Activated CD4-positive, alpha-beta T cell treated with anti-CD3 and anti-CD28 coated beads, Interleukin-2, amount 50 U/mL, for 4 hours (primary cell): Measurements from ENCODE around the gene DNAJC6.
A peak's percentile ranks its signal among the peaks of the same experiment; 100 is the strongest.
"Not testable (repeated sequence)": the region's sequence is repeated elsewhere in the genome, so short reads cannot be mapped to it uniquely, and the experiment has no call there.

Experiments
- DNase-seq, 2 experiments: peaks; one replicate each; pipeline ENCODE4 v3.0.0-alpha.2; 2020

Gene DNAJC6

GRCh38 chr1:65309304-65310077 is at the start of gene DNAJC6:
Gene DNAJC6 (plus strand): TSS chr1:65309543. CDS start chr1:65309746, 203 bp downstream.
- peak; percentile 11 to 20 for DNase-seq

DNA sequence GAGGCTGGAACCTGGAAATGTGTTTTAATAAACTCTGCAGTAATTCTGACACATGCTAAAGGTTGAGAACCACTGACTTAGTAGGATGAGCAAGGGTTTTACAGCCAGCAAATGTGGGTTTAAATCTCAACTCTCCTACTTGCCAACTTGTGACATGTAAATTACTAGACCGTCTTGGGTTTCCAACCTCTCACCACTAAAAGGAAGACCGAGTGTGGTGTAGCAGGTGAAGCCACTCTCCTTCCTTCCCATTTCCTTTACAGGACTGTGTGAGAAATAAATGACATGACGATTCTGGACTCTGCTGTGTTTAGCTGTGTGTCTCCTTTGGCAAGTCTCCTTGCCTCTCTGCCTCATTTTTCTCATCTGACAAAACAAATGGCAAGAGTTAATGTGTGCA is 49.5 kb upstream of the DNAJC6 start:
- DNase-seq, result no peak

DNA sequence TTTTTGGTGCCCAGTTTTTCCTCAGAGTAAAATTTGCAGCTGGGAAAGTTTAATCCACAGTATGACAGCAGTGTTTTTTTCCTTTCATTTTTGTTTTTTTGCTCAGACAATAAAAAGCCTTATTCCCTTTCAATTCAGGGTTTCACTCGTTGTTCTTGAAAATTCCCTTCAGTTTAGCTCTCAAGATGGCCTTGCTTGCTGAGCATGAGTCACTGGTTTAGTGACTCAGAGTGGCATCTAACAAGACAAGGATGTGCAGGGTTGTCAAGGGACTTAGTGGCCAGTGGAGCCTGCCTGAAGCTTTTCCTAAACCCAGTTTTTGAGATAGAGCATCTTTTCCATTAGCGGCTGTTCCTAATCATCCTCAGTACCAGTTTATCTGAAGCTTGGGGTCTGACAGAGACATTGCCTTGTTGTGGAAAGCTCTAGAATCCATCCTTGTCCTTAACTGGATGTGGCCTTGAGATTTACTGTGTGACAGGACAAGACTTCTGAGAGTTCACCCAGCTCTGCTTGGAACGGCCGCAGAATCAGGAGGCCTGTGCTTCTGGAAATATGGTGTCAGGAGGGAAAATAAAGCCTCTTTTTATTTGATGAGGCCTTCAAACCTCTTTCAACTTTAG is 48.4 kb upstream of the DNAJC6 start:
- no peak for DNase-seq

DNA sequence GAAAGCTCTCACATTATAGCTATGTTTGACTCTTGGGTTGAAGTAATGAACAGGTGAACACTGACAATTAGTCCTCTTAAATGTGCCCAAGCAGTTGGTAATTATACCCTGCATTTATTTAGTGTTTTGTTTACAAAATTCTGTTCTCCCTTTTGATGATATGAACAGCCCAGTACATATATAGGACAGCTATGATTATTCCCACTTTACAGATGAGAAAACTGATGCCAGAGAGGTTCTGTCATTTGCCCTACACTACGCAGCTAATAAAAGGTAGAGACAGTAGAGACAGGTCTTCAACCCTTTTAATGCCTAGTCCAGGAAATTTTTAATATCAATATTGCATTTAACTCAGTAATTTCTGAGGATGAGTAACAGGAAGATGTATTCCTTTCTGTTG is 46.1 kb upstream of the DNAJC6 start:
- DNase-seq, result no peak

GRCh38 chr1:65264197-65264929 is 45.0 kb upstream of the DNAJC6 start:
- DNase-seq, result no peak

DNA sequence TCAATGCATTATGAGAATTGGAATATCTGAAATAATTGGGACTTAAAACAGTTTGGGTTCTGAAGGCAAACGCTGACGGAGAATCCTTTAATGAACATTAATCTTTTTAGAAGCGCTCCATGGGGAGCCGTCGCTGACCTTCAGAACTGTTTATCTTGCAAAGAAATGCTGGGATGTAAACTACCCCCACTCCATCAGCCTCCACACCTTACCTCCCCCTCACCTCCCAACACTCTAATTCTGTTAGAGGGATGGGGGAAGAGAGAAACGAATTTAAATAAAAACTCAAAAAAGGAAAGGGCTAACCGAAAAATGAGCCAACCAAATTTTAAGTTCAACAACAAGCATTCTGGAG is 44.1 kb upstream of the DNAJC6 start:
- DNase-seq, result no peak

DNA sequence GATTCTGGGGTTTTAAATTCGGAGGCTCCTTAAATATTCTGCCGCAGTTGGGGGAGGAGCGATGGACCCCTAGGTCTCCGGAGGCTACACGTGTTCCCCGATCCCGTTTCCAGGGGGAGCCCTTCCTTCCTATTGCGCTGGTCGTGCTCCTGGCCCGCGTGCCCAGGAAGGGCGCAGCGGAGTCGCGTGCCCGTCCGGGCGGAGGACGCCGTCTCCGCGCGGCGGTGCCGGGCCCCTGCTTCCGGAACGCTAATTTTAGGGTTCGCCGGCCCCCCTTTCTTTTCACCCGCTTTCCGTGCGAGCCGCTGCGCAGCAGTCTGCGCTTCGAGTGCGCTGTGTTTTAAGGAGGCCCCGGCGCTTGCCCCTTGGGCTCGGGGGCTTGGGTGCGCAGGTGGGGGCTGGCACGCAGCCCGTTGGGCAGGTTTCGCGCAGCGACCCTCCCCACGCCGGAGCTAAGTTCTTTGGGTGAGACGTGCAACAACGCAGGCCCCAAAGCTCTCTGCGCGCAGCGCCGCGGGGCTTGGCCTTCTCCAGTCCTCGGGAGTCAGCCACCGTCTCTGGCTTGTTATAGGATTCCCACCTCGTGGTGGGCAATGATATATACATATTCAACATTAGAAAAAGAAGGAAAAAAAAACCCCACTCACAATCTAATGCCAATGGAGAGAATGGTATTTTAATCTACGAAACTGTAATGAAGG is 43.5 kb upstream of the DNAJC6 start:
- peak; percentile 9 to 16 for DNase-seq

GRCh38 chr1:65266476-65266875 is 42.9 kb upstream of the DNAJC6 start:
- no peak for DNase-seq

DNA sequence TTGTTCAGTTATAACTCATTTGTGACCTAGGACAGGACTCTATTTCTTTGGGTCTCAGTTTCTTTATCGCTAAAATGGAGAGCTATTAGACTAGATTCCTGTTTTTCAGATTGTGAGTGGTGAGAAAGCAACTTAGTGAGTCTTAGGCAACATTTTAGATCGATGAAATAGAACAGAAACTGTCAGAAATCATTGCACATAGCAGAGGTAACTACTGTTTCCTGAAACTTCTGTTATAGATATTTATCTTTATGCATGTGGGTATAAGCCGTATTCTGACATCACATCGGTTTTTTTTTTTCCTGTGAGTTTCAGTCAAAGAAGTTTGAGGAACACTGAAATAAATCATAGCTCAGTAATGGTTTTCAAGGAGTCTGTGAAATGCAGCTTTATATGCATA is 42.1 kb upstream of the DNAJC6 start:
- no peak for DNase-seq

DNA sequence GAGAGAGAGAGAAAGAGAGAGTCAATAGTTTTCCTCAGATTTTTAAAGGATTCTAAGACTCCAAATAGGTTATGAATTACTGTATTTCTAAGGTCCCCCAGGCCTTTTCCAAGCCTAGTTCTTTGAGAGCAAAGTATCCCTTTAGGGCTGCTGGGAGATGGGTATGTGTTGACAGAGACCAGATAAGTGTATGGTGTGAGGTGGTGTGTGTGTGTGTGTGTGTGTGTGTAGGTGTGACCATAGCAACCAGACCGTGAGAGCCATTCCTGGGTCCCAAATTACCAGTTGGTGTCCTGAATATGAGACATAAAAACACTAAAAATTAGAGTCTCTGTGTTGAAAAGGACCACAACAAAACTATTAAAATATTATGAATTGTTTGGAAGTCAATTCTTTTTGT is 41.7 kb upstream of the DNAJC6 start:
- DNase-seq, result no peak

- DNase-seq, result no peak
Measured at GRCh38 chr1:65269612-65270011, 39.7 kb upstream of the DNAJC6 start.

GRCh38 chr1:65276197-65276939 is 33.0 kb upstream of the DNAJC6 start:
- DNase-seq, result no peak

DNA sequence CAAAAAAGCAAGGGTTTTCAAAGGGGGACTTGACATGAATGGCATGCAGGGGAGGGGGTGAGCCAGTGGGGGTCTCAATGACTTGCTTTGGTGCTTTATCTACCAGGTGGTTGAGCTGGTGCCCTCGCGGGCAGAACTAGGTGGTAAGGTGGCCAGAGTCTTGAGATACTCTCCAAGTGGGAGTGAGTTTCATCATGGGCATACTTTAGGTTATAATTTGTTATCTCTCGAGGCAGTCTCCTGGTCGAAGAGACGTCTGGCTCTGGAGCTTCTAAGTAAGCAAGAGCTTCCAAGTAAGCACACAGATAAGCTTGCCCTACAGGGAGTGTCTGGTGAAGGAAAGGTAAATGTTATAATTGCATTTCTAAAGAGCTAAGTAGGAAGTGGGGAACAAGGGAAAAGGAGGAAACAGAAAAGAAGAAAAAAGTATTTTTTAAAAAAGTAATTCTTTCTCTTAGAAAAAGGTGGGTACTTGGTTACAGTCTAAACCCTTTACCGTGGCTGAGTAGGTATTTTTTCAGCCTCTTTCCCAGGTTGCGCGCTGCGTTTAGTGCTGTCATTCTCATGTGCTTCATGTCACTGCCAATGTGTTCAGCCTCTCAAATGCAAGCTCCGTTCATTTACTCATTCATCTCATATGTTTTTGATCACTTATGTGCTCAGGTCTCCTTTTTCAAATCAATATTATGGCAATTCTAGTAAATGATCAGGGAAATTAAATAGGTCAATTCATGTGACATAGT is 31.6 kb upstream of the DNAJC6 start:
- DNase-seq, result no peak

DNA sequence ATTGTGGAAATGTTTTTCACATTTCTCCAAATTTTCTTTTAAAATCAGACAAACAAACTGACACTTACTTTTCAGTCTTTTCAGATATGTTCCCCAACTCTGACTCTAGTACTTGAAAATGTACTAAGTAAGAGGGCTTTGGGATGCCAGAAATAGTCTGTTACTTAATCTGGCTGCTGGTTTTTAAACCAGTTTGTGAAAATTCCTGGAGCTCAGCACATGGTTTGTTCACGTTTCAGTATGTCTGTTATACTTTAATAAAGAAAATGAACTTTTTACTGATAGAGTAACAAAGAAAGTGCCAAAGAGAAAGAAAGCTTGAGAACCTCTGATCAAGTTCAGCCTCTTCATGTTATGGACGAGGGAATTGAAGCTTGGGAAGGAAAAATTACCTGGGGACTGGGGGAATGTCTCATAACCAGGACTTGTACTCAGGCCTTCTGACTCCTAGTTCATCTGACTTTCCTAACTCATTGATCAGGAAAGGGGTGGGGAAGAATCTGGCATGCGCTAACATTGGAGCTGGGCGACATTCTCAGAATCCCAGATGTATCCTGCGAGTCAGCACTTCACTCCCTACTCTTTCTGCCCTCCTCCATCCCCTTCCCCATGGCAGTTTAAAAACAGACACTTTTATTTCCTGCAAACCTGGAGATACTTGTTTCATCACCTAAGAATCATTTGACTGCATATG is 30.8 kb upstream of the DNAJC6 start:
- DNase-seq, result no peak

DNA sequence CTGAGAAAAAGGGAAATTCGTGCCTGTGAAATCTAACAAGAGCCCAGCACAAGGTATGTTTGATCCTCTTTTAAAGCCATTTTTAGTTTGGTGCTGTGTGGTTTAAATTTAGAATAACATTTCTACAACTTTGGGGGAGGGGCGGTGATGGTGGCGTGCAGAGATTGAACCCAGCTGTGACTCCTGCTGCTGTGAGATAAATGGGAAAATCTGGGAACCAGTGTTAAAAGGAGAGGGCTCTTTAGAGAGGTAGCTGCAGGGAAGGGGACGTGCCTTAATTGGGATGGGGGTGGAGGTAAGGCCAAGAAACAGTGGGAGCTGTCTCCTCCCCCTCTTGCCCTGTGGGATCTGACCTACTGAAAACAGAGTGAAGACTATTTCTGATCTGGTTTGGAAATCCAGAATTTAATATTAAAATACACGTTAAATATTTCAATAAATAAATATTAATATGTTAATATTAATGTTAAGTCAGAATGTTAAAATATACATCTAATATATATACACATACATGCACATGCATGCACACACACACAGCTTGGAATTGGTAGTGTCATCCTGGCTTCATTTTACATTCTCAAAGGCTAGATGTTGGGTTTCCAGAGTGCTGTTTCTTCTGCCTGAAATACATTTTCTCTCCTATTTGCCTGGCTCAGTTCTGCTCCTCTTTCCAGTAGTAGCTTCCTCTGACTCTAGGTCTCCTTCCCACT is 30.1 kb upstream of the DNAJC6 start:
- DNase-seq, result no peak

- DNase-seq, result no peak
Measured at GRCh38 chr1:65281846-65282245, 27.5 kb upstream of the DNAJC6 start.

DNA sequence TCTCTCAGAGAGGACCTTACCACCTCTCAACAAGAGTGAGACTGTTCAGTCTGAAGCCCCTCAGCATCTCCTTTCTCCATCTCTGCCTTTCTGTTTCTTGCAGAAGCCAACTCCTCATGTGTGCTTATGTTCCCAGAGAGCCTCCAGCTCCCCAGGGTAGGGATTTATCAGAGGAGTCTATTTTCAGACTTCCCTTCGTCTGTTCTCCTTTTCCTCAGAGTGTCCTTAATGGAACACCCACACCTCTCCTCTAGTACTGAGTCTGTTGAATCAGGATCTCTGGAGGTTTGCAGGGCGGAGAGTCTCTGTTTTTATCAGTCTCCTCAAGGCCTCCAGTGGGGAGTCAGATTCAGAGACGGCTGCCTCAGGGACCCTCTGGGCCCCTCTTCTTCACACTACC is 25.1 kb upstream of the DNAJC6 start:
- no peak for DNase-seq

DNA sequence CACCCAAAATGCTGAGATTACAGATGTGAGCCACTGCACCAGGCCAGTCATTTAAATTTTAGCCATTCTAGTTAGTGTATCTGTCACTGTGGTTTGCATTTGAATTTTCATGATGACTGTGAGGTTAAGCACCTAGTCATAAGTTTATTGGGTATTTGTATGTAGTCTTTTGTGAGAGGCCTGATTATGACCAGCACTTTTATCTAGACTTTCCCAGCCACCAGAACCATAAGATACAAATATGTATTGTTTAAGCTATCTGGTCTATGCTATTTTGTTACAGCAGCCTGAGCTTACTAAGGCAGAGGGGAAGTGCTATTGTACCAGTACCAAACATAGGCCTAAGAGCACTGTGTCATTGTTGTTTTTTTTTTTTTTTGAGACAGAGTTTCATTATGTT is 19.9 kb upstream of the DNAJC6 start:
- no peak for DNase-seq

GRCh38 chr1:65291818-65292217 is 17.5 kb upstream of the DNAJC6 start:
- not testable (repeated sequence) for DNase-seq

DNA sequence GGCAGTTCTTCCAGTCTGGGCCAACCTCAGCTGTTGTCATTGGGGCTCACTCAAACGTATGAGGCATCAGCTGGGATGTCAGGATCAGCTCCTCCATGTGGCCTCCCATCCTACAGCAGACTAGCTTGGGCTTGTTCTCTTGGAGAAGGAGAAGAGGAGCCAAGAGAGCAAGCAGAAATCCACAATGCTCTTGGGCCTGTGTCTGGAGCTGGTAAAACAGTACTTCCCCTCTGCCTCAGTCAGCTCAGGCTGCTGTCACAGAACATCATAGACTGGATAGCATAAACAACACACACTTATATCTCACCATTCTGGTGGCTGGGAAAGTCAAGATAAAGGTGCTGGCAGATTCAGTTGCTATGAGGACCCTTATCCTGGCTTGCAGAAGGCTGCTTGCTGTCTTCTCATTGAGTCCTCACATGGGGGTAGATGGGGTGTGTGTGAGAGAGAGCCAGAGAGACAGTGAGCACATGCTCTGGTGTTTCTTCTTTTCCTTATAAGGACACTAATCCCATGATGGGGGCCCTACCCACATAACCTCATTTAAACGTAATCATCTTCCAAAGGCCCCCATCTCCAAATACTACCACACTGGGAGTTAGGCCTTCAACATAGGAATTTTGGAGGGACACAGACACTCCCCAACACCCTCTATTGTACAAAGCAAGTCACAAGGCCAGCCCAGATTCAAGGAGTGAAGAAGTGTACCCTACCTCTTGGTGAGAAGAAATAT is 16.3 kb upstream of the DNAJC6 start:
- DNase-seq, result no peak
